ENCODE measurements around the gene LRRC52. TPM values are rescaled to one million over a fixed set of nuclear protein-coding genes. Genes with fewer than 3 reads are reported as not detected.

Gene LRRC52, protein sequence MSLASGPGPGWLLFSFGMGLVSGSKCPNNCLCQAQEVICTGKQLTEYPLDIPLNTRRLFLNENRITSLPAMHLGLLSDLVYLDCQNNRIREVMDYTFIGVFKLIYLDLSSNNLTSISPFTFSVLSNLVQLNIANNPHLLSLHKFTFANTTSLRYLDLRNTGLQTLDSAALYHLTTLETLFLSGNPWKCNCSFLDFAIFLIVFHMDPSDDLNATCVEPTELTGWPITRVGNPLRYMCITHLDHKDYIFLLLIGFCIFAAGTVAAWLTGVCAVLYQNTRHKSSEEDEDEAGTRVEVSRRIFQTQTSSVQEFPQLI
- polyA plus RNA-seq (ENCODE audit: insufficient read length in 4 of 4), result under 1 TPM in 1 of 4 donors, not detected in 3; 0.13 TPM

DNA sequence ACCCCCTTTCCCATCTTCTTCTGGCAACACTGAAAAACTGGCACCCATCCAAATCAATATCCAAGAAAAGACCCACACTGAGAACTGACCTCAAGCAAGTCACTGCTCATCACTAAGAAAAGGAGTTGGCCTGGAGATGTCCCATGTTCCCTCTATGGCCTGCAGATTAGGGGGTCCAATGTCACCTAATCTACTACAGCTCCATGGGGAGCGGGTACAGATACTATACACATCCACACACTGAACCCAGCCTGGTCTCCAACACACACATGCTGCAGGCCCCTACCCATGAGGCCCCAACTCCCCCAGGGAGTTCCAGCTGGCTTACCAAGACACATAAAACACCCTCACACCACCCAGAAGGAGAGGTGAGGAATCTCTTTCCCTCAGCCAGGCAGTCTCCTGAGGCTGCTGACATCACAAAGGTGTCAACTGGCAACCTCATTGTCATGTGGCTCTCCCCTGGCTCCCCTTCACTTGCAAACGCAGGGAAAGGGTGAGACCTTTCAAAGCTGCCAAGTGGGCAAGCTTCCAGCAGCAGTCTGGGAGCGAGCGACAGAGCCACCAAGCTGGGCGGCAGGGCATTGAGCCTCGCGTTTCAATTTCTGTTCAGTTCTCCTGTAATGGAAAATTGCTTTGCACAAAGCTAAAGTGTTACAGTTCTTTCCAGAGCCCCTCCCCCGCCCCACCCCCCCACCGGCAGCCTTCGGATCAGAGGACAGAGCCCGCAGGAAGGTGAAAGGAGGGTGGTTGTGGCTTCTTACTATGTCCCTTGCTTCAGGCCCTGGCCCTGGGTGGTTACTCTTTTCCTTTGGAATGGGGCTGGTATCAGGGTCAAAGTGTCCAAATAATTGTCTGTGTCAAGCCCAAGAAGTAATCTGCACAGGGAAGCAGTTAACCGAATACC lies at the start of gene LRRC52:
LRRC52 (plus strand) TSS at position 469 of the 907 bp plus-strand sequence; CDS start at position 766, 297 bp downstream.
- DNase-seq (ENCODE audit: low read depth in 4 of 4, low spot score in 3 of 4), result peak; percentile 16 to 22 (median 18)

DNA sequence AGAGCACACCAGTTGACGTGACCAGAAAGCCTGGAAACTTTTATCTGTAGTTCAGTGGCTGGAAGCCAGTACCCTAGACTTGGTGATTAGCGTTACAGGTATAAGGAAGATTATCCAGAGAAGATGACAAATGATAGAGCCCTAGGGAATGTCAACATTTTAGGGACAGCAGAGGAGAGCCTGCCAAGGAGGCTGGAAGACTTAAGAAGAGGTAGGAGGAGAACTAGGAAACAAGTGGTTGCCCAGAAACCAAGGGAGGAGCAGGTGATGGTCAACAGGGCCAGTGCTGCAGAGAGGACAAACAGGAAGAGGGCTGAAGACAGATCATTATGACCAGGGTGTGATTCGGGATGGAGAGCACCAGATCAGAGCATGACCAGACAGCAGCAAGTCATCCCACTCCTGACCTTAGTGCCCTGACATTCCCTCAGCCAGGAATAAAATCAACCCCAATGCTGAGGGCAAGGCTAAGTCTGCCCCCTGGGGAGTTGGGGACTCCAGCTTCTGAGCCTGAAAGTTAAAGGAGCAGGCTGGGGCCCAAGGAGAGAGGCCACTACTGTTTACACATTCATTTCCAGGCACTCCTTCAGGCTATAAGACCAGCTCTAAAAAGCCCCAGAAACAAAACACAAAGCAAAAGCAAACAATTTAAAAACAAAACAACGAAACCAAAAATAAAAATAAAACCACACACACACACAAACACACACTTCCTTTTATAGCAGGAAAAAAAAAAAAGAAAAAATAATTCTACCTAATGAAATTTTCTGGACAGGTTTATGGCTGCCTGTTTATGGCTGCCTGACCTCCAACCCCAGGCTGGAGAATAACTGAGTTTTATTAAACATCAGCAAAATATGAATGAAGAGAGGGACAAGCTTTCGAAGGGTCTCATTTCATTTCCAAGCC lies 48.6 kb upstream of the LRRC52 start:
- peak in 2 of 4 donors; percentile 5 for DNase-seq (ENCODE audit: low read depth in 4 of 4, low spot score in 3 of 4)

DNA sequence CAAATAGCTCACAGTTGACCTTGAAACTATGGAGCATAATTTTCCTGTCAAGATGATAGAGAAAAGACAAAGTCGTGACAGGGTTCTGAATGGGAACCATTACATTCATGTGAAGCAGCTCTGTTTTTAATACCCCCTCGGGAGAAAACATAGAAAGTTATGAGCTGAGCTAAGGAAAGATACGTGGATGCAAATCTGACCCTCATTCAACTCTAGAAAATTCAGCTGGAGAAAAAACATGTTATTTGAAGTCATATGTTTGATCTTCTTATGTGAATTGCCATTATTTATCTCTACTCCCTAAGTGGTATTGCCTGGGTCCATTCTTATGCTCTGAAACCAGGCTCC lies 48.0 kb upstream of the LRRC52 start:
- peak in 1 of 4 donors; percentile 5 for DNase-seq (ENCODE audit: low read depth in 4 of 4, low spot score in 3 of 4)

DNA sequence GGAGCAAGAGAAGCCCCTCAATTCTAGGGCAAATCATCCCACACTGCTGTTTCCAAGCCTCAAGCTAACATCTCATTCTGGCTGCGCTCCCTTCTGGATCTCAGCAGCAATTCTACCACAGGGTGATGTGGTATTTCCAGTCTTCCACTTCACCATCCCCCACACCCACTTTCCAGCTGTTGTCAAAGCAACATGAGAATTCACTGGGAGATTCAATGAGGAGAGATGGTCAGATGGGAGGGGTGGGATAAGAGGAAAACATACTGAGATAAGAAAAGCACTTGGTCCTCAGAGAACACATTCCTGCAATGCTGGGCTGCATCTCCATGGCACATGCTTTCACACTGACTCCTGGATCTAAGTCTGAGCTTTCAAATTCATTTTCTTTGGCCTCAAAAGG lies 47.3 kb upstream of the LRRC52 start:
- DNase-seq (ENCODE audit: low read depth in 4 of 4, low spot score in 3 of 4), result no peak

DNA sequence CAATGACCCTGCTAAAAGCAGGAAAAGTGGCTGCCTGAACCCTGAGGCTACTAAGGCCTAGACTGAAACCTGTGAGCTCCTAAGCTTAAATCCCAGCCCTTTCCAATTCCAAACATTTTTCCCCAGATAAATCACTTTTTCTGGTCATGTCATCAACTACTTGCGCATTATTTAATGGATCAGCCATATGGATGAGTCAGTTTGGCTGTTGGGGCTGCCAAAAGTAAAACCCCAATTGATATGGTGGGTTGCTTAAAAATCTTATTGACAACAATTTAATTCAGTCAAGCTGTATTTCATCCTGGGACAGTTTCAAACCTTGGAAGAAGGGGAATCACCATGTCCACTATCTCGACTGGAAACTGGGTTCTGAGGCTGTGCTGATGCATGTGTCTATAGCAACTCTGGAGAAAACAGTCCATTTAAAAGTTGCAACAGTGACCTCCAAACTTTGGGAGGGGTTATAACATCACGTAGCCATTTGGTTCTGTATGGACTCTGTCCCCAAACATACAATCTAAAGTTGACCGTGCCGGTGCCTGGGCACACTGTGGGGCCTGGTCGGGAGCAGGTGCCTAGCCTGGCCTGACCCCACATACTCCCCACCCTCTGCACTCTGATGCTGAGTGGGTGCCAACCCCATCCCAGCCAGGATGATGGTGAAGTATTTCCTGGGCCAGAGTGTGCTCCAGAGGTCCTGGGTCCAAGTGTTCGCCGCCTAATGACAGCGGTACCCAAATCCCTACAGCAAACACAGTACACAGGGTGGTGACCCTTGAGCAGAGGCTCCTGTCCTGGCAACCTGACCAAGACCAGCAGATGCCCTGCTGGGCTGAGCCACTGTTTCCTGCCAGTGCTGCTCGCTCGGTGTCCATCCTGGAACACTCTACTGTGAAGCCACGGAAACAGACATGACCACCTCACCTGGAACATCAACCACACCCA lies 46.5 kb upstream of the LRRC52 start:
- DNase-seq (ENCODE audit: low read depth in 4 of 4, low spot score in 3 of 4), result no peak

DNA sequence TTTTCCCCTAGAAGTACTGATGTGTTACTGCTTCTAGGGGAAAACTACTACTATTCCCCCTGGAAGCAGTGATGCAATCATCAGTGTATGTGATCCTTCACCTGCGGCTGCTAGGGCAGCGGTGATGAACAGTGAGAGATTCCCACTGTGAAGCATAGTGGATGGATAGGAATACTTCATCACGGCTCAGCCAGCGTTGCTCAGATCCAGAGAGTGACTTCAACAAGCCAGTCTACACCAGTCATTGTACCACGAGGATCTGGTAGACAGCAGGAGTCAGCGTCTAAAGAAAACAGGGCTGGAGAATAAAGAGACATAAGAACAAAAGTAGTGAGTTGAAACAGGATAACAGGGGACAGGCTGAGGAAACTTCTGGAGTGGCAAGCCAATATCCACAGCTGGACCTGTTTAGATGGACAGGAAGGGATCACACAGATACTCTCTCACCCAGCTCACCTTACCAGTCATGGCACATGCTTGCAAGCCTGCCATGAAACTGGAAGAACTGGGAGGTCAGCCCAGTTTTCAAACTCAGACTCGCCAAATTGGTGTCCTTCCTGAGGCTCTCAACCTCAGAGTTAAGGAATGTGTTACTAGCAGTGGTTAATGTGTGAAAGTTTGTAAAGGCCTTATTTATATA lies 42.4 kb upstream of the LRRC52 start:
- no peak for DNase-seq (ENCODE audit: low read depth in 4 of 4, low spot score in 3 of 4)

DNA sequence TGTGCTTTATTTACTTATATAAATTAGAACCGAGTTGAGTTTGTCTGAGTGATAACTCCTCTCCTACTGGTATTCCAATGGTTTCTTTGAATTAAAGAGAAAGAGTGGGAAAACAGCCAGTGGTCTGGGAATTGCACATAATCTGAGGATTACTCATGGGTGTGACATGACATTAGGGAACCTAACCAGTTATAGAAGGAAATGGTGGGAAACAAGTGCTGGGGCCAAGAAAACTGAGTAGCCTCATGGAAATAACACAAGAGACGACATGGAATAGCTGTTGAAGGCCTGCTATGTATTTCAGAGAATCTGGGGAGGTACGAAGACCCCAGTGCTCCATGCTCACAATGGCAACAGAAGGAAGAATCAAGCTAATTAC lies 41.8 kb upstream of the LRRC52 start:
- no peak for DNase-seq (ENCODE audit: low read depth in 4 of 4, low spot score in 3 of 4)

DNA sequence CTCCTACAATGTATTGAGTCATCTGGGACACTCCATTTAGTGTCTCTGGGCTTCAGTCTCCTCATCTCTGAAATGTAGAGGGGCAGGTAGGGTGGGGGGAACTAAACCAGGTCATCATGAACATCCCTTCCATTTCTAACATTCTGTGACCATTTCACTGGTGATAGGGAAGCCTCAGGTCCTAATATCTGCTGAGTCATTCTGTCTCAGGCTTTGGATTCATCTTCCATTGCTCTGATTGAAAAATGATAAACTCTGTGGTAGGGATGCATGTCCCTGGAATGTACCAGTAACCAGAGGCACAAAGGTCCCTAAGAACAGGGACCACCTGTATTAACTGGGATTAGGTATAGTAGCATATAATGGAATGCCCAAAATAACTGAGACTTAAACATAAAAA lies 36.2 kb upstream of the LRRC52 start:
- DNase-seq (ENCODE audit: low read depth in 4 of 4, low spot score in 3 of 4), result no peak

DNA sequence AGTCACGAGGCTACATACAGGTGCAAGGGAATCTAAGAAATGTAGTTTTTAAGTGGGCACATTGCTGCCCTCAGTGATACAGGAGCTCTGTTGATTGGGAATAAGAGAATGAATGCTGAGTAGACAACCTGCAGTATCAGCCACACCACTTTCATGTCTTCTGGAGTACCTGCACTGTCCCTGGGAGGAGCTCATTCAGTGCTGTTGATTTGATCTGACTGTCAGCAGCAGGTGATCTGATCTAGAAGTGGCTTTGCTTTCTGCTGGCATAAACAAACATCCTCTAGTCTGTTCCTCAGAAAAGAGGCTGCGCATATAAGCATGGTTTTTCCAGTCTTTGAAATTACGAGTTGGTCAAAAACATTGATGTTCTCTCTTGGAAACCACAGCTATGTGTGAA lies 35.5 kb upstream of the LRRC52 start:
- DNase-seq (ENCODE audit: low read depth in 4 of 4, low spot score in 3 of 4), result no peak

DNA sequence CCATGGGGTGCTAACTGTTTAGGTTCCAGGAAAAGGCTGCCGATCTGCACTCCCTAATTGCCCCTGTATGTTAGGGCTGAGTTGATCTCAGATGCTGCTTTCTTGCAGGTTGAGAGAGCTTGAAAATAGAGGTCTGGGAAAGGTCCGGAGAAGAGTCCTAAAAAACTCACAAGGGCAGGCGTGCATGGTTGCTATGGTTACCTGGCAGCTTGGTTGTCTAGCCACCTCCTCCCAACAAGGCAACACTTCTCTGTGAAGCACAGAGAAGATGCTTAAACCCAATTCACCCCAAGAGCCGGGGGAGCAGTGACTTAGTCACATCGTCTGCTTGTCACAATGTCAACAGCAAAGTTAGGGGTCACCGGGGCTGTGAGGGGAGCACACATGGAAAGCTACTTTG lies 31.0 kb upstream of the LRRC52 start:
- DNase-seq (ENCODE audit: low read depth in 4 of 4, low spot score in 3 of 4), result no peak

DNA sequence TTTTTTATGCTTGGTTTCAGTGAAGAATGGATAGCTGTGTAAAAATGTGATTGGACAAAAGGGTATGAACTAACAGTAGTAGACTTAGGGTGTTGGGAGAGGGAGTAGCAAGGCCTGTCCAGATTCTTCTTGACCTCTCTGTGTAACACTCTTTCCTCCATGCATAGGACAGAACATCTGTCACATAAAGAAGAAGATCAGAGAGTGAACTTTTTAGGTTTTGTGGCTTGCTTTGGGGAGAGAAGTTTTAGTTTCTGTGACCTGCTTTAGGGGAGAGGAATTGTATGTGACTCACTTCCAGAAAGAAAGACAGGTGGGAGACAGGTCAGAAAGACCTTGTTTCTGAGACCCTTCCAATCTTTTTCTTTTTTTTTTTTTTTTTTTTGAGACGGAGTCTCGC lies 27.3 kb upstream of the LRRC52 start:
- DNase-seq (ENCODE audit: low read depth in 4 of 4, low spot score in 3 of 4), result no peak

DNA sequence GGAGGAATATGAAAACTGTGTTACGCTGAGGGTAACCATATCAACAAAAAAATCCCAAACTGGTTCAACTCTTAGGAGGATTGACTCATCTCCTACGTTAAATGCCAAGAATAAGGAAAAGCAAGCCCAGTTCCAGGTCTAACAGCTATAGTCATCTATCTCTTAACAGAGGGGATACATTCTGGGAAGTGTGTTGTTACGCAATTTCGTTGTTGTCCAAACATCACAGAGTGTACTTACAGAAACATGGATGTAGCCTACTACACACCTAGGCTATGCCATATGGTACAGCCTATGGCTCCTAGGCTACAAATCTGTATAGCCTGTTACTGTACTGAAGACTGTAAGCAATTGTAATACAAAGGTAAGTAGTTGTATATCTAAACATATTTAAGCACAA lies 23.2 kb upstream of the LRRC52 start:
- DNase-seq (ENCODE audit: low read depth in 4 of 4, low spot score in 3 of 4), result no peak

DNA sequence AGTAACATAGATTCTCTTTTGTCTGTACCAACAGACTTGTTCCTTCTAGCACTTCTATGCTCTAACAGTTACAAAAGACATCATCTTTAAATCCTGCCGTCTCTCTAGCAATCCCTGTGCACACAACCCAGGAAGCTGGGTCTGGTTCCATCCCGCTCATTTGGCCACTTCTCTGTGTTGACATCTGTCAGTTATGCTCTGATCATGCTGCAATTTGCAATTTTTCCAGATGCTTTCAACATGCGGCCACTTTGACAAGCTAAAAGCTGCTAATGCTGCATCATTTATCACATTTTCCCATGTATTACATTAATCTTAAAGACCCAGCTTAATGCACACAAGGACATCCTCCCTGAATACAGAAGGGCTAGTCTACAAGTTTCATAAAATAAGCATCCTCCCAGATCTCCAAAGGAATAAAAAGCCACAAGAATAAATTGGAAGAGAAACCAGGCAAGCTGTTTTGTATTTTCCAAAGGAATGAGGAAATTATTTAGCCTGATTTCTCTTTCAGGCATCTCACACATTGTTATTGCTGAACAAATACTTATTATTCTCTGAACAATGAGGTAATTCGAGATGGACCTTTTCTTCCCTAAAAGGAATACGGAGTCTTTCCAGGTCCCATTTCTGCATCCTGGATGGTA lies 19.0 kb upstream of the LRRC52 start:
- DNase-seq (ENCODE audit: low read depth in 4 of 4, low spot score in 3 of 4), result no peak

DNA sequence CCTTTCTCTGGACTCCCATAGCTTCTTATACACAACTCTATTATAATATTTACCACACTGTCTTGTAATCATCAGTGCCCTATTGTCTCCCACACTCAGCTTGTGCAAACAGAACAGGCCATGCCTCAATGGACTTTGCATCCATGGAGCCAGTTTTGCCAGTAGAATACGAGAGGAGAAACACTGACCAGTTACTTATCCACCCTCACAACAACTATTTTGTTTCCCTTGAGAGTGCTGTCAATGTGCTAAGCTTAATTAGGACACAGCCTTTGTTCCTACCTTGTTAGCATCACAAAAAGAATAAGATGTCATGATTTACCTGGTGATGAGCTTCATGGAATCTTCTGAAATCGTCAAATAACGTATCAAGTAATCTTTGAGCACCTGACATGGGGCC lies 18.1 kb upstream of the LRRC52 start:
- DNase-seq (ENCODE audit: low read depth in 4 of 4, low spot score in 3 of 4), result no peak

DNA sequence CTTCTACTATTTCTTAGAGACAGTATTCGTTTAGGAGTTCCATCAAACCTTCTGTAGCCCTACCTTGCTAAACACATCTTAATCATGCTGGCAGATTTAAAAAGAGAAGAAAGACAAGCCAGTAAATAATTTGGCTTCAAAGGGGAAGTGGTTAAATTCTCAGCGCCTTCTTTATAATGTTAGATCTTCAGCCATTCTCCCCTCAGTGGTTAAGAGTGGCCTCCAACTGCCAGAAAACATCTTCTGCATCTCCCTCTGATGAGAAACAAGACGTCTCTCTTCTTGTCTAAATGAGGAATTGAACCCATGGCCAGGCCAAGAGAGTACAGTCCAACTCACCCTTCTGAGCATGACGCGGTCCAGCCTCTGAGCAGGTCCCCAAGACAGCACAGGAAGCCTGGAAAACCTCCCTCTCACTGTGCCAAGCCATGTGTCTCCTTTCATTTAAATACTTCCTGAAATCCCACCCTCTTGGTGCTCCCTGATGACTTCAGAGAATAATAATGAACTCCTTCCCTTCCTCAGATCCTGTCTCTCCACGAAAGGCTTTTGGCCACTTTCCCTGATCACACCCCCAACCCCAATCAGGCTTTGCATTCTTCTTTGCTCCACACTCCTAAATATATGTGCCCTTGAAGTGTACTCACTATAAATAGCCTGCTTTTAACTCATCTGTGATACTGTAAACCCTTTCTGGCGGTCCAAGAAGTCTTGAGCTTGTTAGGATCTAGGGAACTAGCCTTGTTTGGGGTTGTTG lies 16.4 kb upstream of the LRRC52 start:
- DNase-seq (ENCODE audit: low read depth in 4 of 4, low spot score in 3 of 4), result no peak

DNA sequence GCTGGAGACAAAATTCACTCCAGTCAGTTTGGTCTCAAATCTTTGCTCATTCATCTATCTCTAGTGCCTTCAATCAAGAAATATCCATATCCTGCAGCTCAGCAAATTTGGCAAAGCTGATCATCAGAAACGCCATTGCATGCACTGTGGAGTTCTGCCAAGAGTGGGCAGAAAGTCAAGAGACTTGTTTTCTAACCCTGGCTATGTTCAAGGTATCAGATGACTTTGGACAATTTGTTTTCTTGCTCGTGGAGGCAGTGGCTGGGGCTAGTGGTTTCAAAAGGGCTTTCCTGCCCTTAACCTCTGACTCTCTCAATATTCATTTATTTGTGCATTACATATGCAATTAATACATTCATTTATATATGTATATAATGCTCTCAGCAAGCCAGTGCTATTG lies 12.8 kb upstream of the LRRC52 start:
- DNase-seq (ENCODE audit: low read depth in 4 of 4, low spot score in 3 of 4), result no peak

DNA sequence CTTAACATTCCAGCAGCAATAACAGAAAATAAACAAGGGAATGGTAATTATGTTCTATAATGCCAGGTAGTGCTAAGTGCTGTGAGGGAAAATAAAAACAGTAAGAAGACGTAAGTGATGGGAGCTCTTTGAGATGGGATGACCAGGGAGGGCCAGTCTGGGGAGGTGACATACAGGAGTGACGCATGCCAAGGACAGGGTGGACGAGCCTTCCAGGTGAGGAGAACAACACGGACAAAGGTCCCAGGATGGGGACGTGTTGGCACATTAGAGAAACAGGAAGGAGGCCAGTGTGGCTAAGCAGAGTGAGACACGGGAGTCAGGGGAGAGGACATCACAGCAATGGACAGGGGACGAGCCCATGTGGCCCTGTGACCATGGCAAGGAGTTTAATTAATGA lies 11.7 kb upstream of the LRRC52 start:
- no peak for DNase-seq (ENCODE audit: low read depth in 4 of 4, low spot score in 3 of 4)

DNA sequence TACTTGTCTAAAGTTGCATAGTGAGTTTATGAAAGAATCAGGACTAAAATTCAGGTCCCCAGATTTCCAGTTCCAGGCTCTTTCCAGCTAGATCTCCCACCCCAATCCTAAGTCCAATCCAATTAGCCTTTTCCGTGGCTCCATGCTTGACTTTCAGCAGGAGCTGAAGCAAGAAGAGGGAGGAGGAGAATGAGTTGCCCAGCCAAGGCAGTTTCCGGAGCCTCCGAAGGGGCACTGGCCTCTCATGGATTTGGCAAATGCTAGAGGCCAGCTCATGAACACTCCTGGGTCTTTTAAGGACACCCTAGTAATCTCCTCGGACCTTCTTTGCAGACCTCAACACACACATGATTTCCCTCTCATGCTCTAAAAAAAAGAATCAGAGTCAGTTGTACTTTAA lies 10.5 kb upstream of the LRRC52 start:
- no peak for DNase-seq (ENCODE audit: low read depth in 4 of 4, low spot score in 3 of 4)
